CD4-positive, alpha-beta T cell treated with Interleukin-4 for 4 hours (primary cell): ENCODE data around the gene BUD23.
A peak's percentile ranks its signal among the peaks of the same experiment; 100 is the strongest.
"Not testable (repeated sequence)": the region's sequence is repeated elsewhere in the genome, so short reads cannot be mapped to it uniquely, and the experiment has no call there.

ENCODE experiments used
- DNase-seq: peaks from one replicate; pipeline ENCODE4 v3.0.0-alpha.2; 2020

BUD23 gene, protein sequence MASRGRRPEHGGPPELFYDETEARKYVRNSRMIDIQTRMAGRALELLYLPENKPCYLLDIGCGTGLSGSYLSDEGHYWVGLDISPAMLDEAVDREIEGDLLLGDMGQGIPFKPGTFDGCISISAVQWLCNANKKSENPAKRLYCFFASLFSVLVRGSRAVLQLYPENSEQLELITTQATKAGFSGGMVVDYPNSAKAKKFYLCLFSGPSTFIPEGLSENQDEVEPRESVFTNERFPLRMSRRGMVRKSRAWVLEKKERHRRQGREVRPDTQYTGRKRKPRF

DNA sequence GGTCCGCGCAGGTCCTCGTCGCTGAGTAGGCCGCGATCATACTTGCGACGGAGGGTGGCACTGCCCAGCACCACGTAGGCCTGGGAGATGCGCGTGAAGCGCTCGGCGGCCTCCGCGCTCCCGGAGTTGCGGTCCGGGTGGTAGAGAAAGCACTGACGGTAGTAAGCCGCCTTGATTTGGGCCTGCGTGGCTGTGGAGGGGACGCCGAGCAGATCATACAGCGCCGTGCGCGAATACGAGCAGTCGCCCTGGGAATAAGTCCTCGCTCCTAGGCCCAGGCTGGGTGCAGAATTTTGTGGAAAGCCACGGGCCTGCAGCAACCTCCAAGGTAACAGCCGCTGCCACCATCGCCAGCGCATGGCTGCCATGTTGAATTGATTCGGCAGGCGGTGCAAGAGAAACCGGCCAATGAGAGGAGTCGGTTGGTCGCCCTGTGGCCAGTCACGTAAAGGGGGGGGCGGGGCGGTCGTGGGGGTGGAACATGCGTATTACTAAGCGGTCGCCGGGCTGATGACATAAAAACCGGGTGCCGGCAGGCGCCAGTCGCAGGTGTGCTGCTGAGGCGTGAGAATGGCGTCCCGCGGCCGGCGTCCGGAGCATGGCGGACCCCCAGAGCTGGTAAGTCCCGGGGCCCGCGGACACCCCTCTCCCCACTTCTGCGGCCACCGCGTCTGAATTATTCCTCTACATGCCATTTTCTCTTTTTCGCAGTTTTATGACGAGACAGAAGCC, at the start of gene BUD23, which contains the start of gene DNAJC30:
TSS of gene BUD23 (plus strand) at position 542 of the 732 bp plus-strand sequence. CDS start at position 571, 29 bp downstream.
TSS of gene DNAJC30 (minus strand) at position 398 of the 732 bp plus-strand sequence. CDS start at position 368, 30 bp downstream.
- DNase-seq, result peak; percentile 95

GRCh38 chr7:73633844-73634243, 49.6 kb upstream of the BUD23 start:
- no peak for DNase-seq

DNA sequence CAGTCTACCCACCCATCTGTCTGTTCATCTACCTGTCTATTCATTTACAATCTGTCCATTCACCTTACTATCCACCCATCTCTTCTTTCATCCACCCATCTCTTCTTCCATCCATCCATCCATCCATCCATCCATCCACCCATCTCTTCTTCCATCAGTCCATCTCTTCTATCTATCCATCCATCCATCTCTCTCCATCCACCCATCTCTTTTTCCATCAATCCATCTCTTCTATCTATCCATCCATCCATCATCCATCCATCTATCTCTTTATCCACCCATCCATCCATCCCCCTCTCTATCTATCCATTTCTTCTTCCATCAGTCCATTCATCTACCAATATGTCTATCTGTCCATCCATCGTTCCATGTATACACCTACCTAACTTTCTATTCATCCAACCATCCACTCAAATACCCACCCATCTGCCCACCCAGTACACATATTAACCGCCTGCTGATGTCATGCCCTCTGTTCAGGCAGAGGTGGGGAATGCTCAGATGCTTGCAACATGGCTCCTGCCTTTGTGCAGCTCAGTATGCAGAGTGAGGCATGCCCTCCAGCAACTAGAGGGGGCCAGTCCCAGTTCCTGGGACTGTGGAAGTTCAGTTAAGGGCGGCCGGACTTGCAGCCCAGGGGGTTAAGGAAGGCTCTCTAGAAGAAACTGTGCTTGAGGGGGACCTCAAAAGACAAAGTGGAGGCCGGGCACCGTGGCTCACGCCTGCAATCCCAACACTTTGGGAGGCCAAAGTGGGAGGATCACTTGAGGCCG, 47.8 kb upstream of the BUD23 start:
- no peak for DNase-seq

GRCh38 chr7:73638911-73639310, 44.5 kb upstream of the BUD23 start:
- no peak for DNase-seq

DNA sequence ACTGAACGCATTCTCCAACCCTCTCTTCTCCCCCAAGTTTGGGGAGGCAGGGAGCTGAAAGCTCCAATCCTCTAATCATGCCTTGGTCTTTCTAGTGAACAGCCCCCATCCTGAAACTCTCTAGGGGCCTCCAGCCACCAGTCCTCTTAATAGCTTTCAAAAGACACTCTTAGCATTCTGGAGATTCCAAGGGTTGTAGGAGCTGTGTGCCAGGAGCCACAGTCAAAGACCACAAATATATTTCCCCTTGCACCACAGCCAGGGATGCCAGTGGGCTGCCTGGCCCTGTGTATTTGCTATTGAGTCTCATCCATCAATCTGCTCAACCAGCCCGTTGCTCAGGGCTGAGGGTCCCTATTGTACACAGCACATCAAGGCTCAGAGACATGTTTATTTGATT, 40.6 kb upstream of the BUD23 start:
- no peak for DNase-seq

GRCh38 chr7:73644688-73645286, 38.6 kb upstream of the BUD23 start:
- DNase-seq, result no peak

GRCh38 chr7:73645643-73646174, 37.7 kb upstream of the BUD23 start:
- no peak for DNase-seq

- no peak for DNase-seq
Measured at GRCh38 chr7:73646785-73647724, 36.3 kb upstream of the BUD23 start.

DNA sequence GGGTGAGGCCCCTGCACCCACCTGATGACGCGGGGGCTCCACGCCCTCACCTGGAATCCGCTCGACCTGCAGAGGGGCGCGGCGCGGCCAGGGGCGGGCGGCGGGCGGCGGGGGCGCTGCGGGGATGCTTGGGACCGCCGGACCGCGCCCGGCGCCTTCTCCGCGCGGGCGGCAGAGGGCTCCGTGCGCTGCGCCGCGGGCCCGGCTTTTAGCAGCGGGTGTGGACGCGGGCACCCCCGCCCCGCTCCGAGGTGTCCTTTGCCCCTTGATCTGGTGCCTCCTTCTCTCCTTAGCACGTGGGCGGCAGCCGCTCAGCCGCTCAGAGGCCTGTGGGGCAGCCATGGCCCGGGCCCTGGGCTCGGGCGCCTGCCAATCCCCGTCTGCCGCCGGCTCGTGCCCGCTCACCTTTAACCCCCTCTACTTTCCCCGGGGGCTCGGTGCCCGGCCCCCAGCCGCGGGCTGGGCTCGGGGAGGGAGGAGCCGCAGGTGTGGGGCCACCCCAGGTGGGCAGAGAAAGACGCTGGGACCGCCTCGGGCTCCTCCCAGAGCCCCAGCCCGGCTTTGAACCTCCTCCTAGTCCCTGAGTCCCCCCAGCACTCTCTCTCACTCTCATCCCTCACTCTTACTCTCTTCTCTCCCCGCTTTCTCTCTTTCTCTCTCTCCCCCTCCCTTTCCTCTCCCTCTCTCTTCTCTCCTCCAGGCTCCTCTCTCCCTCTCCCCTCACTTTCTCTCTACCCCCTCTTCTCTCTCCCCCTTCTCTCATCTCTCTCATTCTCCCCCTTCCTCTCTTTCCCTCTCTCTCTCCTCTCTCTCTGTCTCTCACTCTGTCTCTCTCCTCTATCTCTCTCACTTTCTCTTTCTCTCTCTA, 35.4 kb upstream of the BUD23 start:
- DNase-seq, result peak; percentile 8

GRCh38 chr7:73648593-73649332, 34.6 kb upstream of the BUD23 start:
- DNase-seq, result no peak

DNA sequence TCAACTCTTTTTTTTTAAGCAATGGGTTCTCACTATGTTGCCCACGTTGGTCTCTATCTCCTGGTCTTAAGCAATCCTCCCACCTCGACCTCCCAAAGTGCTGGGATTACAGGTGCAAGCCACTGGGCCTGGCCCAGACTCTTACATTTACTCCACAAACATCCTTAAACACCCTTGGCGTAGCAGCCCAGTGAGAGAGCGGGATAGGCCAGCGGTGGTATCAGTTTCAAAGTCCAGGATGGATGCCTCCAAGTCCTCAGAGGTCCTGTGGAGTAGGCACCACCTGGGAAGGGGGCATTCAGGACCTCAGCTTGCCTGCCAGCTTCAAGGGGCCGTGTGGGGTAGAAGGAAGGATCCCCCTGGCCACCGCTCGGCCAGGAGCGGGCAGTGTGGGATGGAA, 33.8 kb upstream of the BUD23 start:
- no peak for DNase-seq

GRCh38 chr7:73650524-73650923, 32.9 kb upstream of the BUD23 start:
- DNase-seq, result no peak

DNA sequence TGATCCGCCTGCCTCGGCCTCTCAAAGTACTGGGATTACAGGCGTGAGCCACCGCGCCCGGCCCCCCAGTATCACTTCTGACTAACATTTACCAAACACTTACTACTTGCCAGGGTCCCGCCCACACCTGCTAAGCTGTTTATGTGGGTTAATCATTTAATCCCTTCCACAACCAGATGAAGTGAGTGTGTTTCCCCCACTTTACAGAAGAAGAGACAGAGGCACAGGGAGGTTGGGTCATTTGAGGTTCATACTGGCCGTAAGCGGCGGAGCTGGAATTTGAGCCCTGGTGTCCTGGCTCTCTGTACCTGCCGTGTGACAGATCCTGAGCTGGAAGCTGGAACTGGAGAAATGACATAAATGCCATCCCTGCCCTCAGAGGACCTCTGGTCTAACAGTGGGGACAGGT, 30.9 kb upstream of the BUD23 start:
- no peak for DNase-seq

DNA sequence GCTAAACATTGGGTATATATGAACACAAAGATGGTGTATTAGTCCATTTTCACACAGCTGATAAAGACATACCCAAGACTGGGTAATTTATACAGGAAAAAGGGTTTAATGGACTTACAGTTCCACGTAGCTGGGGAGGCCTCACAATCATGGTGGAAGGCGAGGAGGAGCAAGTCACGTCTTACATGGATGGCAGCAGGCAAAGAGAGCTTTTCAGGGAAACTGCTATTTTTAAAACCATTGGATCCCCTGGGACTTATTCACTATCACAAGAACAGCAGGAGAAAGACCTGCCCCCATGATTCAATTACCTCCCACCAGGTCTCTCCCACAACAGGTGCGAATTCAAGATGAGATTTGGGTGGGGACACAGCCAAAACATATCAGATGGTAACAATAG, 28.1 kb upstream of the BUD23 start:
- not testable (repeated sequence) for DNase-seq

DNA sequence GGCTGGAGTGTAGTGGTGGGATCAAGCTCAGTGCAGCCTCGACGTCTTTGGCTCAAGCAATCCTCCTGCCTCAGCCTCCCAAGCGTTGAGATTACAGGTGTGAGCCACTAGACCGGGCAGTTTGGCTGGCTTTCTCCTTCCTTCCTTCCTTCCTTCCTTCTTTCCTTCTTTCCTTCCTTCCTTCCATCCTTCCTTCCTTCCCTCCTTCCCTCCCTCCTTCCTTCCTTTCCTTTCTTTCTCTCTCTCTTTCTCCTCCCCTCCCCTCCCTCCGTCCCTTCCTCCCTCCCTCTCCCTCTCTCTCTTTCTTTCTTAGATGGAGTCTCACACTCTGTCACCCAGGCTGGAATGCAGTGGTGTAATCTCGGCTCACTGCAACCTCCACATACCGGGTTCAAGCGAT, 23.4 kb upstream of the BUD23 start:
- no peak for DNase-seq

DNA sequence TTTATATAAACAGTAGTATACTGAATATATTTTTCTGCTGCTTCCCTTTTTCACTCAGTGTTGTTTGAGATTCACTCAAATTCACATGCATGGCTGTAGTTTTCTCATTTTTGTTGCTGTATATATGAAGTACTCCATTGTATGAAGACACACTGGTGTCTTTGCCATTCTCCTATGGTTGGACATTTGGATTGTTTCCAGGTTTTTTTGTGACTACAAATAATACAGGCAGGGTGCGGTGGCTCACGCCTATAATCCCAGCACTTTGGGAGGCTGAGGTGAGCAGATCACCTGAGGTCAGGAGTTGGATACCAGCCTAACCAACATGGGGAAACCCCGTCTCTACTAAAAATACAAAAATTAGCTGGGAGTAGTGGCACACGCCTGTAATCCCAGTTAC, 22.8 kb upstream of the BUD23 start:
- DNase-seq, result not testable (repeated sequence)

DNA sequence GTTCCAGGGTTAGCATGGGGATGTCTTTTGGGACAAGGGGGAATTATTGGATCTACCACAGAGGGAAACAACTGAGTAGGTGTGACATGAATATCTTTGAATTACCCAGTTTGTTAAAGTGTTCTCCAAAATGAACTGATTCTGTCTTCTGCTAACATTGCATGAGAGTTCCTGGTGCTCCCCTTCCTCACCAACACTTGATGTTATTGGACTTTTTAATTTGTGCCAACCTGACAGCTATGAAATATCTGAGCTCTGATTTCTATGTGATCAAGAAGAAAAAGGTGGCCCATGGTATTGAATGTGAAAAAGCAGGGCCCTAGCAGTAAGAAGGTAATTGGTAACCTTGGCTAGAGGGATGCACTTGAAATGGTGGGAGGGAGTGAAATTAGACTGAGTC, 20.4 kb upstream of the BUD23 start:
- DNase-seq, result no peak

- DNase-seq, result peak; percentile 89
Measured at GRCh38 chr7:73667344-73668102, 15.9 kb upstream of the BUD23 start, which contains the start of gene VPS37D. Gene VPS37D (plus strand): TSS chr7:73667831. CDS start chr7:73667959, 128 bp downstream.
